Neural crest cell (in vitro differentiated cells): Measurements from ENCODE around the gene LNX2. TPM values are rescaled to one million over a fixed set of nuclear protein-coding genes. Genes with fewer than 3 reads are reported as not detected.
A peak's percentile ranks its signal among the peaks of the same experiment; 100 is the strongest.

Source experiments
- DNase-seq: peaks from one replicate; pipeline ENCODE4 v3.0.0; 2021; ENCODE audit warnings: low read depth, mixed read lengths, low spot score
- H3K27ac Mint-ChIP-seq: one replicate; pipeline ENCODE4 v1.8.0; 2021; ENCODE audit warnings: mild to moderate bottlenecking, mixed read lengths; ENCODE audit not compliant: unreplicated experiment
- H3K27me3 Mint-ChIP-seq: 2 replicates; pipeline ENCODE4 v1.8.0; 2021; ENCODE audit warnings: low read depth, mild to moderate bottlenecking, mixed read lengths
- H3K36me3 Mint-ChIP-seq: 2 replicates; pipeline ENCODE4 v1.8.0; 2021; ENCODE audit warnings: low read depth, mild to moderate bottlenecking, mixed read lengths
- H3K4me1 Mint-ChIP-seq: 2 replicates; pipeline ENCODE4 v1.8.0; 2021; ENCODE audit warnings: mixed read lengths
- H3K4me3 Mint-ChIP-seq: one replicate; pipeline ENCODE4 v1.8.0; 2021; ENCODE audit warnings: mild to moderate bottlenecking, mixed read lengths
- H3K9me3 Mint-ChIP-seq: 2 replicates; pipeline ENCODE4 v1.8.0; 2021; ENCODE audit warnings: mixed read lengths
- CTCF ChIP-seq: fragments of 200-600 bp; sonication (generic); conservative IDR thresholded peaks from 2 replicates; pipeline ENCODE4 v1.5.0; 2021; ENCODE audit warnings: antibody characterized with exemption, mild to moderate bottlenecking
- total RNA-seq: library from RNA; stranded (reverse); gene quantifications from 2 replicates; pipeline ENCODE4 v1.2.1, GENCODE V29; 2021

Gene LNX2
- total RNA-seq, 1 donor from 2014 or later: 9.6 TPM

- TF ChIP-seq CTCF: no peak
- H3K36me3 Mint-ChIP-seq: no peaks in the 10 kb centered on the region
- no peak for DNase-seq
- peaks cover 3% of the 10 kb centered on the region for H3K9me3 Mint-ChIP-seq
- H3K4me1 Mint-ChIP-seq: no peaks in the 10 kb centered on the region
- H3K4me3 Mint-ChIP-seq: no peak overlapping the region
- no peaks in the 10 kb centered on the region for H3K27me3 Mint-ChIP-seq
- no peak overlapping the region for H3K27ac Mint-ChIP-seq
Measured at GRCh38 chr13:27510082-27510481, 110.2 kb downstream of the LNX2 start.

GRCh38 chr13:27508802-27509201 is 111.5 kb downstream of the LNX2 start:
- Mint-ChIP-seq H3K9me3 (peaks cover 3% of the 10 kb centered on the region), H3K27me3 (no peaks in the 10 kb centered on the region), H3K36me3 (no peaks in the 10 kb centered on the region), H3K27ac (no peak overlapping the region), H3K4me3 (no peak overlapping the region), H3K4me1 (peaks cover 5% of the 10 kb centered on the region)
- no peak for DNase-seq
- no peak for TF ChIP-seq CTCF

GRCh38 chr13:27505792-27506191 is 114.5 kb downstream of the LNX2 start:
- Mint-ChIP-seq H3K4me1 (peaks cover 16% of the 10 kb centered on the region), H3K36me3 (no peaks in the 10 kb centered on the region), H3K27me3 (no peaks in the 10 kb centered on the region), H3K27ac (no peak overlapping the region), H3K9me3 (no peaks in the 10 kb centered on the region), H3K4me3 (no peak overlapping the region)
- DNase-seq: no peak
- no peak for TF ChIP-seq CTCF

GRCh38 chr13:27504868-27505194 is 115.5 kb downstream of the LNX2 start:
- no peak overlapping the region for H3K27ac Mint-ChIP-seq
- H3K9me3 Mint-ChIP-seq: no peaks in the 10 kb centered on the region
- no peaks in the 10 kb centered on the region for H3K27me3 Mint-ChIP-seq
- no peak overlapping the region for H3K4me3 Mint-ChIP-seq
- H3K4me1 Mint-ChIP-seq: peaks cover 16% of the 10 kb centered on the region
- no peaks in the 10 kb centered on the region for H3K36me3 Mint-ChIP-seq
- no peak for TF ChIP-seq CTCF
- DNase-seq: no peak

GRCh38 chr13:27504128-27504867 is 116.0 kb downstream of the LNX2 start:
- Mint-ChIP-seq H3K9me3 (no peaks in the 10 kb centered on the region), H3K27ac (peak overlapping the region; percentile 74), H3K36me3 (no peaks in the 10 kb centered on the region), H3K4me3 (no peak overlapping the region), H3K27me3 (no peaks in the 10 kb centered on the region), H3K4me1 (peaks cover 20% of the 10 kb centered on the region)
- no peak for DNase-seq
- TF ChIP-seq CTCF: no peak
